Measurements from ENCODE around the gene TRAF2.
"Not testable (repeated sequence)": the region's sequence is repeated elsewhere in the genome, so short reads cannot be mapped to it uniquely, and the experiment has no call there.

DNA sequence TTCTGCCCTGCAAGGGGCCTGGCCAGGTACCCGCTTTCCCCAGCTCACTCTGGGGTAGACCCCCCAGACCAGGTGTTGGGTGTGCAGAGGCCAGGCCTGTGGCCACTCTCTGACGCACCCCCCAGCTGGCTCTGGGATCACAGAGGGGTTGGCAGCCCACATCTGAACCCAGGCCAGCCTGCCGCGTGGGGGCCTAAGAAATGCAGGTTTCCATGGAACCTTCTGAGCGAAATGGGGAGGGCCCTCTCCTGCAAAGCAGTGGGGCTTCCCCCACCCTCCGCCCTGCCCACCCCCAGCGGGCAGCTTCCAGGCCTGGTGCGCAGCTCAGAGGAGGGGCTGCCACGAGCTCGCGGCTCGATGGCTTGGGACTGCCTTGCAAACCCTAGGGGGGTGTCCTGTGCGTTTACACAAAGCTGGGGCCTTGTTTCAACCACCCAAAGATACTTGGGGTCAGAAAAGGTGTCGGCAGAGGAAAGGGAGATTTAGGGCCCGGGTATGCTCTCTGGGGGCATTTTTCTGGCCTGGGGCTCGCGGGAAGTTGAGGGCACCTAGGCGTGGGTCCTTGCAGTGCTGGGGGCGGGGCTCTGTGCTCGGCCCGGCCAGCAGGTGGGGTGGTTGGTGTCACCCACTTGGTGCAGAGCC, 43.0 kb upstream of the TRAF2 start:
- TF ChIP-seq, protein P1, sequence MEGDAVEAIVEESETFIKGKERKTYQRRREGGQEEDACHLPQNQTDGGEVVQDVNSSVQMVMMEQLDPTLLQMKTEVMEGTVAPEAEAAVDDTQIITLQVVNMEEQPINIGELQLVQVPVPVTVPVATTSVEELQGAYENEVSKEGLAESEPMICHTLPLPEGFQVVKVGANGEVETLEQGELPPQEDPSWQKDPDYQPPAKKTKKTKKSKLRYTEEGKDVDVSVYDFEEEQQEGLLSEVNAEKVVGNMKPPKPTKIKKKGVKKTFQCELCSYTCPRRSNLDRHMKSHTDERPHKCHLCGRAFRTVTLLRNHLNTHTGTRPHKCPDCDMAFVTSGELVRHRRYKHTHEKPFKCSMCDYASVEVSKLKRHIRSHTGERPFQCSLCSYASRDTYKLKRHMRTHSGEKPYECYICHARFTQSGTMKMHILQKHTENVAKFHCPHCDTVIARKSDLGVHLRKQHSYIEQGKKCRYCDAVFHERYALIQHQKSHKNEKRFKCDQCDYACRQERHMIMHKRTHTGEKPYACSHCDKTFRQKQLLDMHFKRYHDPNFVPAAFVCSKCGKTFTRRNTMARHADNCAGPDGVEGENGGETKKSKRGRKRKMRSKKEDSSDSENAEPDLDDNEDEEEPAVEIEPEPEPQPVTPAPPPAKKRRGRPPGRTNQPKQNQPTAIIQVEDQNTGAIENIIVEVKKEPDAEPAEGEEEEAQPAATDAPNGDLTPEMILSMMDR (conservative IDR thresholded peaks at IDR 0.05 in 1 of 2, IDR thresholded peaks at IDR 0.05 in 1 of 2; ENCODE audit: extremely low read depth in 1 of 2, insufficient read depth in 1 of 2, low read depth in 1 of 2, low read length in 2 of 2): not testable (repeated sequence)
- TF ChIP-seq EZH2 (IDR thresholded peaks at IDR 0.05; ENCODE audit: borderline replicate concordance, low read length): not testable (repeated sequence)
